GM23338 (cell line): ENCODE results near the gene SYNE1. TPM values are rescaled to one million over a fixed set of nuclear protein-coding genes. Genes with fewer than 3 reads are reported as not detected.

ENCODE experiments used
- EZH2 ChIP-seq: fragments of 200-600 bp; sonication (generic); IDR thresholded peaks from one replicate; pipeline ENCODE4 v1.8.0; 2017; ENCODE audit warnings: antibody characterized with exemption, mild to moderate bottlenecking, low read depth; ENCODE audit not compliant: unreplicated experiment
- NANOG ChIP-seq: IDR thresholded peaks from 2 replicates; pipeline ENCODE4 v1.6.1; 2016; ENCODE audit warnings: antibody characterized with exemption, borderline replicate concordance
- POLR2AphosphoS5 ChIP-seq: IDR thresholded peaks from 2 replicates; pipeline ENCODE4 v1.6.1; 2016; ENCODE audit warnings: antibody characterized with exemption, low read depth
- ZNF331 ChIP-seq: fragments of 250-450 bp; sonication (Bioruptor Pico); IDR thresholded peaks from 2 replicates; pipeline ENCODE4 v1.5.0; 2020; ENCODE audit warnings: low read depth, mild to moderate bottlenecking, moderate library complexity
- polyA plus RNA-seq: library from polyadenylated mRNA; unstranded; fragments of >200 nt; fragmentation: Nextera tagmentation; extraction: Ambion mirVana; gene quantifications from 2 replicates; pipeline ENCODE4 v1.2.1, GENCODE V29; 2016
- total RNA-seq: library from RNA; depleted of rRNA; stranded (reverse); fragments of >200 nt; shearing (Covaris generic); gene quantifications from 2 replicates; pipeline ENCODE4 v1.2.3, GENCODE V29; 2014
- TF ChIP-seq, protein P1 (sequence below): fragments of 250-450 bp; sonication (Bioruptor Pico); IDR thresholded peaks from 2 replicates; pipeline ENCODE4 v1.5.0; 2020; ENCODE audit warnings: mild to moderate bottlenecking, moderate library complexity
- TF ChIP-seq, protein P2 (sequence below), 2 experiments: fragments of 200-600 bp in 1 of 2; sonication (generic) in 1 of 2; conservative IDR thresholded peaks; 2 replicates each; pipeline versions ENCODE4 v1.5.1 to v1.6.1; 2016 to 2017; ENCODE audit warnings: antibody characterized with exemption in 2 of 2, low read depth in 2 of 2, mild to moderate bottlenecking in 2 of 2, moderate library complexity in 1 of 2
- TF ChIP-seq, protein P3 (sequence below): IDR thresholded peaks from one replicate; pipeline ENCODE4 v1.6.1; 2018; ENCODE audit warnings: antibody characterized with exemption; ENCODE audit not compliant: unreplicated experiment

SYNE1 gene
- total and polyA plus RNA-seq, 2 experiments from 2014 or later = 3.9 to 13.6 TPM

DNA sequence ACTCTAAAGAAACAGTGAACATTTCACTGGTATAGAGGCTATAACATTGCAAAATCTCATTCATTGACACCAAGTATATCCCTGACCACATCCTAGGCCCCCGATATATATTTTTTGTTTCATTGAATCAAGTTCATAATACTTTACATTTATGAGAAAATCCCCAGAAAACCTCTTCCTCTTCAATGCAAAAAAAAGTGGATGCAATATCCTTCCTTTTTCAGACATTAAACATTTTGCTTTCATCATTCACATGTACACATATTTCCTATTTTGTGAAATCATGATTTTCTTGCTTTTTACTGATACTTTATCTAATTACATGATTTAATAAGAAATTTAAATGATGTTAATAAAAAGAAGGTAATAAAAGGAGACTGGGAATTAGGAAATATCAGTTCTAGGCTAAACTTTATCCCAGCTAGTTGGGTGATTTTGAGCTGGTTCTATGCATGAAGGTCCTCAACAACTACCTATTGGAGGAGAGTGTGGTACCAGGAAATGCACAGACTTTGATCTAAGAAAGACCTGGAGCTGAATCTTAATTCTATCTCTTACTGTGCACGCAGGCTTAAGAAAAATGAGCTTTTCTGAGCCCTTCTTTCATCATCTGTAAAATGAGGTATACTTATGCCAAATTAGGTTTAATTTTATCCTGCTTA is 4.9 kb downstream of the SYNE1 start (continued):
- TF ChIP-seq, protein P1, sequence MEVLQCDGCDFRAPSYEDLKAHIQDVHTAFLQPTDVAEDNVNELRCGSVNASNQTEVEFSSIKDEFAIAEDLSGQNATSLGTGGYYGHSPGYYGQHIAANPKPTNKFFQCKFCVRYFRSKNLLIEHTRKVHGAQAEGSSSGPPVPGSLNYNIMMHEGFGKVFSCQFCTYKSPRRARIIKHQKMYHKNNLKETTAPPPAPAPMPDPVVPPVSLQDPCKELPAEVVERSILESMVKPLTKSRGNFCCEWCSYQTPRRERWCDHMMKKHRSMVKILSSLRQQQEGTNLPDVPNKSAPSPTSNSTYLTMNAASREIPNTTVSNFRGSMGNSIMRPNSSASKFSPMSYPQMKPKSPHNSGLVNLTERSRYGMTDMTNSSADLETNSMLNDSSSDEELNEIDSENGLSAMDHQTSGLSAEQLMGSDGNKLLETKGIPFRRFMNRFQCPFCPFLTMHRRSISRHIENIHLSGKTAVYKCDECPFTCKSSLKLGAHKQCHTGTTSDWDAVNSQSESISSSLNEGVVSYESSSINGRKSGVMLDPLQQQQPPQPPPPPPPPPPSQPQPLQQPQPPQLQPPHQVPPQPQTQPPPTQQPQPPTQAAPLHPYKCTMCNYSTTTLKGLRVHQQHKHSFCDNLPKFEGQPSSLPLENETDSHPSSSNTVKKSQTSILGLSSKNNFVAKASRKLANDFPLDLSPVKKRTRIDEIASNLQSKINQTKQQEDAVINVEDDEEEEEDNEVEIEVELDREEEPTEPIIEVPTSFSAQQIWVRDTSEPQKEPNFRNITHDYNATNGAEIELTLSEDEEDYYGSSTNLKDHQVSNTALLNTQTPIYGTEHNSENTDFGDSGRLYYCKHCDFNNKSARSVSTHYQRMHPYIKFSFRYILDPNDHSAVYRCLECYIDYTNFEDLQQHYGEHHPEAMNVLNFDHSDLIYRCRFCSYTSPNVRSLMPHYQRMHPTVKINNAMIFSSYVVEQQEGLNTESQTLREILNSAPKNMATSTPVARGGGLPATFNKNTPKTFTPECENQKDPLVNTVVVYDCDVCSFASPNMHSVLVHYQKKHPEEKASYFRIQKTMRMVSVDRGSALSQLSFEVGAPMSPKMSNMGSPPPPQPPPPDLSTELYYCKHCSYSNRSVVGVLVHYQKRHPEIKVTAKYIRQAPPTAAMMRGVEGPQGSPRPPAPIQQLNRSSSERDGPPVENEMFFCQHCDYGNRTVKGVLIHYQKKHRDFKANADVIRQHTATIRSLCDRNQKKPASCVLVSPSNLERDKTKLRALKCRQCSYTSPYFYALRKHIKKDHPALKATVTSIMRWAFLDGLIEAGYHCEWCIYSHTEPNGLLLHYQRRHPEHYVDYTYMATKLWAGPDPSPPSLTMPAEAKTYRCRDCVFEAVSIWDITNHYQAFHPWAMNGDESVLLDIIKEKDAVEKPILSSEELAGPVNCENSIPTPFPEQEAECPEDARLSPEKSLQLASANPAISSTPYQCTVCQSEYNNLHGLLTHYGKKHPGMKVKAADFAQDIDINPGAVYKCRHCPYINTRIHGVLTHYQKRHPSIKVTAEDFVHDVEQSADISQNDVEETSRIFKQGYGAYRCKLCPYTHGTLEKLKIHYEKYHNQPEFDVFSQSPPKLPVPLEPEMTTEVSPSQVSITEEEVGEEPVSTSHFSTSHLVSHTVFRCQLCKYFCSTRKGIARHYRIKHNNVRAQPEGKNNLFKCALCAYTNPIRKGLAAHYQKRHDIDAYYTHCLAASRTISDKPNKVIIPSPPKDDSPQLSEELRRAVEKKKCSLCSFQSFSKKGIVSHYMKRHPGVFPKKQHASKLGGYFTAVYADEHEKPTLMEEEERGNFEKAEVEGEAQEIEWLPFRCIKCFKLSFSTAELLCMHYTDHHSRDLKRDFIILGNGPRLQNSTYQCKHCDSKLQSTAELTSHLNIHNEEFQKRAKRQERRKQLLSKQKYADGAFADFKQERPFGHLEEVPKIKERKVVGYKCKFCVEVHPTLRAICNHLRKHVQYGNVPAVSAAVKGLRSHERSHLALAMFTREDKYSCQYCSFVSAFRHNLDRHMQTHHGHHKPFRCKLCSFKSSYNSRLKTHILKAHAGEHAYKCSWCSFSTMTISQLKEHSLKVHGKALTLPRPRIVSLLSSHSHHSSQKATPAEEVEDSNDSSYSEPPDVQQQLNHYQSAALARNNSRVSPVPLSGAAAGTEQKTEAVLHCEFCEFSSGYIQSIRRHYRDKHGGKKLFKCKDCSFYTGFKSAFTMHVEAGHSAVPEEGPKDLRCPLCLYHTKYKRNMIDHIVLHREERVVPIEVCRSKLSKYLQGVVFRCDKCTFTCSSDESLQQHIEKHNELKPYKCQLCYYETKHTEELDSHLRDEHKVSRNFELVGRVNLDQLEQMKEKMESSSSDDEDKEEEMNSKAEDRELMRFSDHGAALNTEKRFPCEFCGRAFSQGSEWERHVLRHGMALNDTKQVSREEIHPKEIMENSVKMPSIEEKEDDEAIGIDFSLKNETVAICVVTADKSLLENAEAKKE (CRISPR knock-in tag) = no peak
- TF ChIP-seq POLR2AphosphoS5 (no peak), EZH2 (no peak), NANOG (no peak), ZNF331 (no peak)
- TF ChIP-seq, protein P2, sequence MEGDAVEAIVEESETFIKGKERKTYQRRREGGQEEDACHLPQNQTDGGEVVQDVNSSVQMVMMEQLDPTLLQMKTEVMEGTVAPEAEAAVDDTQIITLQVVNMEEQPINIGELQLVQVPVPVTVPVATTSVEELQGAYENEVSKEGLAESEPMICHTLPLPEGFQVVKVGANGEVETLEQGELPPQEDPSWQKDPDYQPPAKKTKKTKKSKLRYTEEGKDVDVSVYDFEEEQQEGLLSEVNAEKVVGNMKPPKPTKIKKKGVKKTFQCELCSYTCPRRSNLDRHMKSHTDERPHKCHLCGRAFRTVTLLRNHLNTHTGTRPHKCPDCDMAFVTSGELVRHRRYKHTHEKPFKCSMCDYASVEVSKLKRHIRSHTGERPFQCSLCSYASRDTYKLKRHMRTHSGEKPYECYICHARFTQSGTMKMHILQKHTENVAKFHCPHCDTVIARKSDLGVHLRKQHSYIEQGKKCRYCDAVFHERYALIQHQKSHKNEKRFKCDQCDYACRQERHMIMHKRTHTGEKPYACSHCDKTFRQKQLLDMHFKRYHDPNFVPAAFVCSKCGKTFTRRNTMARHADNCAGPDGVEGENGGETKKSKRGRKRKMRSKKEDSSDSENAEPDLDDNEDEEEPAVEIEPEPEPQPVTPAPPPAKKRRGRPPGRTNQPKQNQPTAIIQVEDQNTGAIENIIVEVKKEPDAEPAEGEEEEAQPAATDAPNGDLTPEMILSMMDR (conservative IDR thresholded peaks at IDR 0.05; ENCODE audit: low read depth in 2 of 2) = no peak
- TF ChIP-seq, protein P3, sequence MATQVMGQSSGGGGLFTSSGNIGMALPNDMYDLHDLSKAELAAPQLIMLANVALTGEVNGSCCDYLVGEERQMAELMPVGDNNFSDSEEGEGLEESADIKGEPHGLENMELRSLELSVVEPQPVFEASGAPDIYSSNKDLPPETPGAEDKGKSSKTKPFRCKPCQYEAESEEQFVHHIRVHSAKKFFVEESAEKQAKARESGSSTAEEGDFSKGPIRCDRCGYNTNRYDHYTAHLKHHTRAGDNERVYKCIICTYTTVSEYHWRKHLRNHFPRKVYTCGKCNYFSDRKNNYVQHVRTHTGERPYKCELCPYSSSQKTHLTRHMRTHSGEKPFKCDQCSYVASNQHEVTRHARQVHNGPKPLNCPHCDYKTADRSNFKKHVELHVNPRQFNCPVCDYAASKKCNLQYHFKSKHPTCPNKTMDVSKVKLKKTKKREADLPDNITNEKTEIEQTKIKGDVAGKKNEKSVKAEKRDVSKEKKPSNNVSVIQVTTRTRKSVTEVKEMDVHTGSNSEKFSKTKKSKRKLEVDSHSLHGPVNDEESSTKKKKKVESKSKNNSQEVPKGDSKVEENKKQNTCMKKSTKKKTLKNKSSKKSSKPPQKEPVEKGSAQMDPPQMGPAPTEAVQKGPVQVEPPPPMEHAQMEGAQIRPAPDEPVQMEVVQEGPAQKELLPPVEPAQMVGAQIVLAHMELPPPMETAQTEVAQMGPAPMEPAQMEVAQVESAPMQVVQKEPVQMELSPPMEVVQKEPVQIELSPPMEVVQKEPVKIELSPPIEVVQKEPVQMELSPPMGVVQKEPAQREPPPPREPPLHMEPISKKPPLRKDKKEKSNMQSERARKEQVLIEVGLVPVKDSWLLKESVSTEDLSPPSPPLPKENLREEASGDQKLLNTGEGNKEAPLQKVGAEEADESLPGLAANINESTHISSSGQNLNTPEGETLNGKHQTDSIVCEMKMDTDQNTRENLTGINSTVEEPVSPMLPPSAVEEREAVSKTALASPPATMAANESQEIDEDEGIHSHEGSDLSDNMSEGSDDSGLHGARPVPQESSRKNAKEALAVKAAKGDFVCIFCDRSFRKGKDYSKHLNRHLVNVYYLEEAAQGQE = no peak
